ENCODE results near the gene ZNF438.

The ZNF438 gene

DNA sequence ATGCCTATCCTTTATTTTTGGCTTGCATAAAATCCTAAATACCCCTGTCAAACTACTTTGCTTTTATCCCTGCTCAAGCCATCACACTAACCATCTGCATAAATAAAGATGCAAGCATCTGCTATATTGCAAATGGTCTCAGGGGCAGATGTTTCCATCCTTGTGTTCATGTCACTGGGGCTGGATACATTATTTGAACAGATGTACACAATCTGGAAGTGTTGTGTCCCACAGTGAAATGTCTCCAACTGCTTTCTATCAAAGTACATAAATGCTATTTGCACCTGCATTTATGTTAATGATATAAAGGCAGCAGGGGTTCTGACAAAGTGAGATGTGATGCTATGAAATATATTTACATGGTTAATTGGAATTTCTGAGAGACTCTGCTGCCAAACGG lies 163.1 kb downstream of the ZNF438 start:
- DNase-seq (ENCODE audit: extremely low read depth, low read depth): no peak
- H3K4me3 ChIP-seq (replicated peaks; ENCODE audit: low read depth, low read length): no peak overlapping the region
- TF ChIP-seq, protein P1, sequence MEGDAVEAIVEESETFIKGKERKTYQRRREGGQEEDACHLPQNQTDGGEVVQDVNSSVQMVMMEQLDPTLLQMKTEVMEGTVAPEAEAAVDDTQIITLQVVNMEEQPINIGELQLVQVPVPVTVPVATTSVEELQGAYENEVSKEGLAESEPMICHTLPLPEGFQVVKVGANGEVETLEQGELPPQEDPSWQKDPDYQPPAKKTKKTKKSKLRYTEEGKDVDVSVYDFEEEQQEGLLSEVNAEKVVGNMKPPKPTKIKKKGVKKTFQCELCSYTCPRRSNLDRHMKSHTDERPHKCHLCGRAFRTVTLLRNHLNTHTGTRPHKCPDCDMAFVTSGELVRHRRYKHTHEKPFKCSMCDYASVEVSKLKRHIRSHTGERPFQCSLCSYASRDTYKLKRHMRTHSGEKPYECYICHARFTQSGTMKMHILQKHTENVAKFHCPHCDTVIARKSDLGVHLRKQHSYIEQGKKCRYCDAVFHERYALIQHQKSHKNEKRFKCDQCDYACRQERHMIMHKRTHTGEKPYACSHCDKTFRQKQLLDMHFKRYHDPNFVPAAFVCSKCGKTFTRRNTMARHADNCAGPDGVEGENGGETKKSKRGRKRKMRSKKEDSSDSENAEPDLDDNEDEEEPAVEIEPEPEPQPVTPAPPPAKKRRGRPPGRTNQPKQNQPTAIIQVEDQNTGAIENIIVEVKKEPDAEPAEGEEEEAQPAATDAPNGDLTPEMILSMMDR (IDR thresholded peaks at IDR 0.05; ENCODE audit: low read depth, low read length, missing control alignments): no peak

DNA sequence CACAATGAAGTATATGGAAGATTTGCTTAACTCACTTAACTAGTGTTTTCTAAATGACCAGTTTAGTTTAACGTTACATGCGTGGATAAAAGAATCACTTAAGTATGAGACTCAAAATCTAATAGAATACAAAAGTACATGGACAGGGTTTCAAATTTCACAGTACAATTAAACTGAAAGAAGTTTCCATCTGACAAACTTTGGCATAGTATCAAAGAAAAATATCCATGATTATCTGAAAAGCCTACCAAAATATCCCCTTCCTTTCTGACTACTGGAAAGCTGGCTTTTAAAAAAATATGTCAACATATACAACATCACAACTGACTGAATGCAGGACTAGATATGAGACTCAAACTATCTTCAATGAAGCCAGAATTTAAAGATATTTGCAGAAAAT lies 164.8 kb downstream of the ZNF438 start:
- TF ChIP-seq, protein P1 (IDR thresholded peaks at IDR 0.05; ENCODE audit: low read depth, low read length, missing control alignments): no peak
- DNase-seq (ENCODE audit: extremely low read depth, low read depth): no peak
- no peak overlapping the region for H3K4me3 ChIP-seq (replicated peaks; ENCODE audit: low read depth, low read length)

DNA sequence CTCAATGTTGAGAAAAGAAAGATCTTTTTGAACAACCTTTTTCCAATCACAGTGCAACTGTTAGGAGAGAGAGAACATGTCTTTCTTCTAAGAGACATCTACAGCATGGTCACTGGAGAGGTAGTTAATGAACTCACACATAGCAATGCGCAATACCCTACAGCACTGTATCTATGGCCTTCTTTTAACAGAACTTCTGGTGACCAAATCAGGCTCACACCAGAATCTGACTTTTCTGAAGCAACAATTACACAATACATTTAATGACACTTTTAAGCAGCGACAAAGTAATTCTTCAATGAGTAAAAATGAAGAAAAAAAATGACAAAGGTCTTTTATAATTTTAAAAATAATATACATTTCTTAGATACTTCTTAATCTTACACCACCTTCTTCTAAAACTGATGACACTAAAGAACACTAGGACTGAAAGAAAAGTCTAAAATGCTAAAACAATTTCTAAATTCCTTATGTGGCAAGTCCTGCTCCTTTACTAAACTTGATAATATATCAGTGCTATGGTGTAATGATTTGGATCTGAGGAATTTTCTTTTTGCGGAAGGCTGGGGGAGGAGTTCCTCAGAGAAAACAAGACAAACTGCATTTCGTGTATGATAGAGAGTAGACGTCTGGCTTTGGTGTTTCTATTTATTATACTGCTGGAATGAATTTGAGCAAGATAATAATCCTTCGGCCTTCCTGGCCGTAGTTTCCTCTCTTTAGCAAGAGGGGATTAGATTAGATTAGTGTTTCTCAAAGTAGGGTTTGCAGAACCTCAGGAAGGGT lies 166.3 kb downstream of the ZNF438 start:
- no peak for DNase-seq (ENCODE audit: extremely low read depth, low read depth)
- no peak overlapping the region for H3K4me3 ChIP-seq (replicated peaks; ENCODE audit: low read depth, low read length)
- TF ChIP-seq, protein P1 (IDR thresholded peaks at IDR 0.05; ENCODE audit: low read depth, low read length, missing control alignments): no peak

DNA sequence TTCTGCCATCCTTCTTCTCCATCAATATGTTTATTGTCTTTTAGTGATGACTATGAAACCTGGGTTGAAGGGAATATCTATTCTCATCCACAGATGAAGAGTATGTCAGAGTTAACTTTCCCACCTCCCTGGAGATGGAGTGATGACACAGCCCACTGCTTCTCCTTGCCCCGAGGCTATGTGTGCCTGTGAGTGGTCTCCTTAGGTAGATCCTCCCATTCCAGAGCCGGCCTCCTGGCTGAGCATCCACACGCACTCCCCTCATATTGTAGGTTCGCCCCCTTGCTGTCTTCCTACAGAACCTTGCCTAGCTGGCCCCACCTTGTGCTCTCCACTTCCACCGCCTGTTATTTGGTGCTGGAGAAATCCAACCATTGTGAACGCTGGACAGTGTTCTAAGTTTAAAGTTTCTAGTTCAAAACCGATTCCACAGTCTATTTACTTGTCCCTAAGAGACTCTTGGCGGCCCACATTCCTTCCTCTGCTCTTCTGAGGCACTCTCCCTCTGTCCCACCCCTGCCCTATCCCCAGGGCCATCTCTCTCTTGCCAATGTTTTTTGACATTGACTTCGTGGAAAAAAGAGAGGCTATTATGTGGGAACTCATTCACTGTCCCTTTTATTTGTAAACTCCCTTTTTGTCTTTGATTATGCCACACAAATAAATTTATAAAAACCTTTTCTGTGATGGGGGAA lies 168.0 kb downstream of the ZNF438 start:
- no peak for DNase-seq (ENCODE audit: extremely low read depth, low read depth)
- TF ChIP-seq, protein P1 (IDR thresholded peaks at IDR 0.05; ENCODE audit: low read depth, low read length, missing control alignments): no peak
- no peak overlapping the region for H3K4me3 ChIP-seq (replicated peaks; ENCODE audit: low read depth, low read length)

DNA sequence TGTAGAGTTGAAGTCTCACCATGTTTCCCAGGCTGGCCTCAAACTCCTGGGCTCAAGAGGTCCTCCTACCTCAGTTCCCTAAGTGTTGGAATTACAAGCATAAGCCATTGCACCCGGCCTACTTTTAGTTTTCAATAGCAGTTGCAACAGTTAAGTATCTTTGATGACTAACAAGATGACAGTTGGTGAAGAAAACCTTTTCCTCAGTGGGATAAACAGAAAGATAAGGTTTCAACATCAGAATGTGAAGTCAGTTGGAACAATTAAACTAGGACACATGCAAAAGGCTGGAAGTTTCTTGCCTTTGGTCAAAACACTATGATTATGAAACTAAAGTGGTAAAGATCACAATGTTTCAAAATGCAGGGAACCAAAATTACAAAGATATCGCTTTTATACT lies 169.2 kb downstream of the ZNF438 start:
- no peak overlapping the region for H3K4me3 ChIP-seq (replicated peaks; ENCODE audit: low read depth, low read length)
- TF ChIP-seq, protein P1 (IDR thresholded peaks at IDR 0.05; ENCODE audit: low read depth, low read length, missing control alignments): no peak
- DNase-seq (ENCODE audit: extremely low read depth, low read depth): no peak

DNA sequence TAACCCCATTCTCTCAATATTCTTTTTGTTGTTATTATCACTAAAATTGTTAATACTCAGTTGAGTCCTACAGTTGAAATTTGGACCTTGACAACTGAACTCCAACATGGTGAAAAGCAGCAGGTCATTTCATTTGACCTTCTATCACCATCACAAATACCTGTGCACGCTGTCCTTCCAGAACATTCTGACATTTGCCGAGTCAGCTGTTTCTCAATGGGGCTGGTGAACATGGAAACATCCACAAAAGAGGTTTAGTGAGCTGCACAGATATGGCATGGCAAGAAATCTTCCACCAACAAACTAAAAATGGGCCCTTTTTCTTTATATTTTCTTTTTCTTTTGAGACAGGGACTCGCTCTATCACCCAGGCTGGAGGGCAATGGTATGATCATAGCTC lies 169.7 kb downstream of the ZNF438 start:
- TF ChIP-seq, protein P1 (IDR thresholded peaks at IDR 0.05; ENCODE audit: low read depth, low read length, missing control alignments): no peak

More for the DNA sequence above, 169.7 kb downstream of the ZNF438 start:
- DNase-seq (ENCODE audit: extremely low read depth, low read depth): no peak
- H3K4me3 ChIP-seq (replicated peaks; ENCODE audit: low read depth, low read length): no peak overlapping the region

Data from HFF-Myc (cell line).